G401 (cell line): ENCODE data around the gene UPP1. TPM values are rescaled to one million over a fixed set of nuclear protein-coding genes. Genes with fewer than 3 reads are reported as not detected.
"Not testable (repeated sequence)": the region's sequence is repeated elsewhere in the genome, so short reads cannot be mapped to it uniquely, and the experiment has no call there.

Experiments used
- DNase-seq: peaks from one replicate; pipeline ENCODE4 v3.0.0-alpha.2; 2015; ENCODE audit warnings: low spot score
- in situ Hi-C: cut with HindIII; loops from 2 replicates; pipeline ENCODE4 v1.10.0; 2016; ENCODE audit warnings: low sequenced_read_pairs, mixed read lengths
- total RNA-seq: library from RNA; depleted of rRNA; stranded (reverse); fragments of >200 nt; shearing (Covaris generic); gene quantifications from 2 replicates; pipeline ENCODE4 v1.2.3, GENCODE V29; 2014

UPP1 gene
- total RNA-seq, 1 experiment from 2014 or later, result 56.2 TPM

DNA sequence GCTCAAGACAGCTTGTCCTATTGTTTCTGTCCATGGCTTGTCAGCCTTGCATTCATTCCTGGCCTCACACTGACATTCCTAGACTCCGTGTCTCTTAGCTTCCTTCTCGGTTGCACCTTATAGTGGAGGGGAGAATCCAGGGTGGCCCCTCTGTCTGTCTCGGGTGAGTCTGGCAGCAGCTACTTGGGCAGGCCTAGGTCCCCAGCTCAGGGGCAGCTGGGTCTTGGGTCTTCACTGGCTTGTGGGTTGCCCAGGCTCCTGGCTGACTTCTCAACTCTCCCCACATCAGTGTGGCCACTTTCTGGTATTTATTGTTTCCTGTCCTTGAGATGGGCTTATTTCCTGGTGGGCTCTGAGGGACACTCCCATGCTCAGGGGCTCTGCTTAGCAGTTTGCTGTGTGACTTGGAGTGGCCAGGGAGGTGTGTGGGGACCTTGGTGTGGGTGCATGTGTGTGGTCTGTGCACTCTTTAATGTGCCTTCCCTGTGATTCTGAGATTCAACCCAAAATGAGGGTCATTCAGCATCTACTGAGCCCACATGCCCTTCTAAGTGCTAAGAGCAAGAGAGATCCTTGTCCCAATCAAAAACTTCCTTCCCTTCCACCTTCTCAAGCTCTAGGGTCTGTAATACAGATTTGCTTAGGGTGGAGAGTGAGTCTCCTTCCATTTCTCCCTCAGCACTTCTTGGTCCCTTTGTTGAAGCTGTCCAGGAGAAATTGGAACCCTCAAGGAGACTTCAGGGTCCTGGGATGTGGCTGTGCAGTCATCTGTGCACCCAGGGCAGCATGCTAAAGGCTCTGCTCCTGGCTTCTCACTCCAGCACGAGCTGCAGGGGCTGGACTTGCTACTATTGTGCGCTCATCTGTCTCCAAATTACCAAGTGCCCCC is 20.1 kb downstream of the UPP1 start:
- DNase-seq, result no peak
- in situ Hi-C loops, result no loop called here

GRCh38 chr7:48109848-48110663 is 21.0 kb downstream of the UPP1 start:
- in situ Hi-C loops, result no loop called here
- peak; percentile 74 for DNase-seq

DNA sequence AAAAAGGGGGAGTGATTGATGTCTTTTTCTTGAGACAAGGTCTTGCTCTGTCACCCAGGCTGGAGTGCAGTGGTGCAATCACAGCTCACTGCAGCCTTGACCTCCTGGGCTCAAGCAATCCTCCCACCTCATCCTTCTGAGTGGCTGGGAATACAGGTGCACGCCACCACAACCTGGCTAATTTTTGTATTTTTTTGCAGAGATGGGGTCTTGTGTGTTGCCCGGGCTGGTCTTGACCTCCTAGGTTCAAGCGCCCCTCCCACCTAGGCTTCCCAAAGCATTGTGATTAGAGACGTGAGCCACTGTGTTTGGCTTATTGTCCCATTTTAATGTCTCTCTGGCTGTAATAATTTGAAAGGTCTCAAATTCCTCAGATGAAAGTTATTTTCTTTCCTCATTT is 21.8 kb downstream of the UPP1 start:
- in situ Hi-C loops, result no loop called here
- no peak for DNase-seq

- no peak for DNase-seq
- in situ Hi-C loops, result no loop called here
Measured at GRCh38 chr7:48111596-48111995, 22.5 kb downstream of the UPP1 start.

- DNase-seq, result no peak
- in situ Hi-C loops, result no loop called here
Measured at GRCh38 chr7:48112401-48113165, 23.5 kb downstream of the UPP1 start.

- in situ Hi-C loops, result no loop called here
- no peak for DNase-seq
Measured at GRCh38 chr7:48113275-48113674, 24.2 kb downstream of the UPP1 start.

- in situ Hi-C loops, result no loop called here
- DNase-seq, result no peak
Measured at GRCh38 chr7:48114115-48114514, 25.1 kb downstream of the UPP1 start.

DNA sequence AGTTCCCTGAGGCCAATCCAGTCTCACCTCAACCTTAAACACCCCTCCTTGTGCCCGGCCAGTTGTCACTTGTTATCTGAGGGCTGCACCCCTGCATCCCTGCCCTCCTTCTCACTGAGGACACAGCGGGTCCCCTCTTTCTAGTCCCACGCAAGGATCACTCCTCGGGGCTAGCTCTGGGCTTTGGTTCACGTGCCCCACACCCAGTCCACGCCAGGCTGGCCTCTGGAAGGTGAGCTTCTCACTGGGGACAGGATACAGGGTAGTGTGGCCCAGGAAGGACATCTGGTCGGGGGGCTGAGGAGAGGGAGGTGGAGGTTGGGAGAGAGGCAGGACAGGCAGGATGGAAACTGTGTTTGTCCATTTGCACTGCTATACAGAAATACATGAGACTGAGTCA is 25.5 kb downstream of the UPP1 start:
- DNase-seq, result no peak
- in situ Hi-C loops, result no loop called here

DNA sequence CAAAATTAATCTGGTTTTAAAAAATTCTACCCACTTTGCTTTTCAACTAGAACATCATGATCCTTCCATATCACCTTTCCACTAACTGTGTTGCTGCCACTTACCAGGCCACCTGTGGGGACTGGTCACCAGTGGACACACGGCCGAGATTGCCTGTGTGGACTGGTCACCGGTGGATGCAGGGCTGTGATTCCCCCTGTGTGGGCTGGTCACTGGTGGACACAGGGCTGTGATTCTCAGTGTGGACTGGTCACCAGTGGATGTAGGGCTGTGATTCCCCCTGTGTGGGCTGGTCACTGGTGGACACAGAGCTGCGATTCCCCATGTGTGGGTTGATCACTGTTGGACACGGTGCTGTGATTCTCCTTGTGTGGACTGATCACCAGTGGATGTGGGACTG is 27.0 kb downstream of the UPP1 start:
- in situ Hi-C loops, result no loop called here

DNA sequence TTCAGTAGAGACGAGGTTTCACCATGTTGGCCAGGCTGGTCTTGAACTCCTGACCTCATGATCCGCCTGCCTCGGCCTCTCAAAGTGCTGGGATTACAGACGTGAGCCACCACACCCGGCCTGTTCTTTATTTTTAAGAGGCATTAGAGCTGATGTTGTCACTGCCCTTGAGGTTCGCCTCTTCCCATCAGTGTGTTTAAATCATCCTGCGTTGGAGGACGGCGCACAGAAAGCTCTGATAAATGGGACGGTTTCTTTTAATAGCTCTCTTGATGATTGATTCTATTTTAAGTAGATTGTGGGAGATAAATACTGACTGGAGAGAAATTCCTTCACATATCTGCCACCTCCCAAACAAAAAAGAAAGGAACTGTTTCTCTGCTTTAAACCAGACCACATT is 29.0 kb downstream of the UPP1 start:
- no peak for DNase-seq
- in situ Hi-C loops, result no loop called here

More for the DNA sequence above, 27.0 kb downstream of the UPP1 start:
- no peak for DNase-seq

- DNase-seq, in situ Hi-C loops: not testable (repeated sequence)
Measured at GRCh38 chr7:48120536-48120935, 31.5 kb downstream of the UPP1 start.

DNA sequence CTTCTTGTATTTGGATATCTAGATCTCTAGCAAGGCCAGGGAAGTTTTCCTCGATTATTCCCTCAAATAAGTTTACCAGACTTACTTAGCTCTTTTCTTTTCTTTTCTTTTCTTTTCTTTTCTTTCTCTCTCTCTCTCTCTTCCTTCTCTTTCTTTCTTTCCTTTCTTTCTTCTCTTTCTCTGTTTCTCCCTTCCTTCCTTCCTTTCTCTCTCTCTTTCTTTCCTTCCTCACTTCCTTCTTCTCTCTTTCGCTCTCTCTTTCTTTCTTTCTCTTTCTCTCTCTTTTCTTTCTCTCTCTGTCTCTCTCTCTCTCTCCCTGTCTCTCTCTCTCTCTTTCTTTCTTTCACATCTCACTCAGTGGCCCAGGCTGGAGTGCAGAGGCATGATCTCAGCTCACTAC is 37.0 kb downstream of the UPP1 start:
- in situ Hi-C loops, result no loop called here

DNA sequence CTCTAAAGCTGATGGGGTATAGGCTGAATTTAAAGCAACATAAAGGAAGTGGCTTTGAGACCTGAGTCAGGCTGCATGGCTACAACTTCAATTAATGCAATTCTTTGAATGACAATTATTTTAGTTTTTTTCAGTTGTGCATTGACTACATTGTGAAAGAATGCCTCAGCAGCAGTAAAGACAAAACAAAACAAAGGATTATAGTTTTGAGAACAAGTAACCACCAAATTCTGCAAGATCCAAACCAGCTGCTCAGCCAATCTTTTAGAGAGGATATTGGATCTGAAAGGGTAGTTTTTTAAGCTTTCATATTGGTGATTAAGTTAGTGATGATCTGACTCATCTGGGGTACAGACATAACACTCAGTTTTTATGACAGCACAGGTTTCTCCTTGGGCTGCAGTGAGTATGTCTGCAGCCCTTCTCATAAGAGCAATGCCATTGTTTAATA is 41.6 kb downstream of the UPP1 start:
- no peak for DNase-seq
- in situ Hi-C loops, result no loop called here

More for the DNA sequence above, 37.0 kb downstream of the UPP1 start:
- DNase-seq, result no peak

DNA sequence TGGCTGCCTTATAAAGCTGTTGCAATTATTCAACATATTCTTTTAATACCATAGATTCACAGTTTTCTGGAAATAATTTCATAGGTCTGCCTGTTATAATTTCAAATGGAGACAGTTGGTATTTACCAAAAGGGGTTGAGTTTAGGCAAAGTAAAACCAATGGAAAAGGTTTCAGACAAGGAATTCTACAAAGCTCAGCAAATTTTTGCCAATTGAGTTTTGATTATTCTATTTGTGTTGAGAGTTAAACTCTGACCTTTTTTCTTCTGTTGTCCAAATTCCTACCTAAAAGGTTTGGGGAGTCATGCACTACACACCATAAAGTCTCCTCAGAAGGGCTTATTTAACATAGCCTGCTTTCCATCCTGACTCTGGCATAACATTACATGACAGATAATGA is 43.7 kb downstream of the UPP1 start:
- in situ Hi-C loops, result no loop called here
- DNase-seq, result no peak

GRCh38 chr7:48139459-48139858 is 50.4 kb downstream of the UPP1 start:
- peak; percentile 14 for DNase-seq
- in situ Hi-C loops, result no loop called here

DNA sequence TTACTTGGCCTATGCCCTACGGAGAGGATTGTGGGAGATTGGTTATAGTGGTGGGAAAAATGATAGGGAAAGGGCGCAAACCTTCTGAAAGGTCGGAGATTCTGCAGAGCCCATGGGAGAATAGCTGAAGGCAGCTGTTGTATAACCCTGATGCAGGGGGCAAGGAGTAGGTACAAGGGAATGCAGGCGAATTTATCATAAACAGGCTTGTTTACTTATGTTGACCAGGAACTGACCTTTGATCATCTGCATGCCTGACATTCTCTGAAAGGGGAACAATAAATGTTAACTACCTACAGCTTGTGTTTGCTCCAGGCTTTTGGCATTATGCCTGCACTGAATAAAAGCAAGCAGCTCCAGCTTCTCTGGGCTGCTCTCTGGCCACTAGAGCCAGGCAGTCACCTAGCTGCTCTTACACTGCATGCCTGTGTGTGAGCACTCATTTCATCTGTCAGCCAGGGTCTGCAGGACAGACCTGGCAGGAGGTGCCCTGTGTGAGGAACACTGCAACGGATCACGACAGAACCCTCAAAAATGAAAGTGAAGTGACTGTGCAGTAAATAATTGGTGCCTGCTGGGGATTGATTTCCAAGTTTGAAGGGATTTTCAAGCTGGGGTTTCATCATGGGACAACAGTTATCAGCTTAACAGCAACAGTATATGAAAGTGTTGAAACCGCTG is 51.1 kb downstream of the UPP1 start:
- DNase-seq, result peak; percentile 24

GRCh38 chr7:48141521-48141920 is 52.5 kb downstream of the UPP1 start:
- no peak for DNase-seq
- in situ Hi-C loops, result no loop called here

More for the DNA sequence above, 51.1 kb downstream of the UPP1 start:
- in situ Hi-C loops, result no loop called here

GRCh38 chr7:48144291-48144768 is 55.3 kb downstream of the UPP1 start:
- in situ Hi-C loops, result no loop called here
- DNase-seq, result no peak

GRCh38 chr7:48147078-48147591 is 58.1 kb downstream of the UPP1 start:
- in situ Hi-C loops, result no loop called here
- no peak for DNase-seq
